ENCODE measurements around the gene MAST4.

MAST4 gene

DNA sequence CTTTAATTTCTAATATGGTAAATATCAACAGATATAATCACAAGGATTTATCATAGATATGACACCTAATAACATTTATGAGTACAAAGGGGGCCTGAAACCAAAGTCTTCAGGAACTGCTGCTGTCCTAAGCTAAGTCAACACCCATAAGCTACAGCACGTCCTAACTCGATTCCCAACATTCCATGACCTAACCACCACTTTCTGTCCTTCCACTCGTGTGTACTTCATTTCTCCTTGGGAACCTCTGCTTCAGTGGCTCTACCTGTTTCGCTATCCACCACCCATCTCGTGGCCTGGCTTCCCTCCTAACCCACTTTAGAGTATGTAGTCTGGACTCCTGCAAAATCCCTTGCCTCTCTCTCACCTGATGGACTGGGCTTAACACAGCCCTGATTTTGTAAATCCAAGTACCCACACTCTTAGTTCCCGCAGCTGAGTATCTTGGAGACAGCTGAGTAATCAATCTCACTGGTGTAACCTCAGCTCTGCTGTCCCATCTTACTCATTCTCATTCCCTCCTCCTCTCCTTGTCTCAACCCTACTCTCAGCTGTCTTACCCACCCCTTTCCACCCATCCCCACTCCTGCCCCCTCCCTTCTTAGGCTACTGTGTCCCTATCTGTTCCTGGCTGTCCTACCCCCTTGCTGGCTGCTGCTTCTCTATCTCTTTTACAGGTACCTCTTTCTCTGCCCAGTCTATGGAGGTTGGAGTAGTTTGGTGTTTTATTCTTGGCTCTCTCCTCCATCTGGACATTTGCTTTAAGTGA, 101.8 kb downstream of the MAST4 start:
- no peak for DNase-seq (ENCODE audit: low read depth)

- no peak for DNase-seq (ENCODE audit: low read depth)
Measured at GRCh38 chr5:66701244-66701643, 105.1 kb downstream of the MAST4 start.

DNA sequence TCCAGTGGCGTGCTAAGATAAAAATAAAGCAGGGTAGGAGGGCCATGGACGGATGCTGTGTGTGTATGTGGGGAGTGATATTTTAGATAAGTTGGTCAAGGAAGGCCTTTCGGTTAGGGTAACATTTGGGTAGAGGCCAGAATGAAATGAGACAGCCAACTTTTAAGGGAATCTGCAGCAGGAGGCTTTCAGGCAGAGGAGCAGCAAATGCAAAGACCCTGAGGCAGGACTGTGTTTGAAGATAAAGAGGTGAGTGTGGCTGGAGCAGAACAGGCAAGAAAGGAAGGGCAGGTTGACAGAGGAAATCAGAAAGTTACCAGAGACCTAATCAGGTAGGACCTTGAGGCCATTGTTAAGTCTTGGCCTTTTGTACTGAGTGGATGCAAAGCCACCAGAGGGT, 106.2 kb downstream of the MAST4 start:
- DNase-seq (ENCODE audit: low read depth), result peak; percentile 25

DNA sequence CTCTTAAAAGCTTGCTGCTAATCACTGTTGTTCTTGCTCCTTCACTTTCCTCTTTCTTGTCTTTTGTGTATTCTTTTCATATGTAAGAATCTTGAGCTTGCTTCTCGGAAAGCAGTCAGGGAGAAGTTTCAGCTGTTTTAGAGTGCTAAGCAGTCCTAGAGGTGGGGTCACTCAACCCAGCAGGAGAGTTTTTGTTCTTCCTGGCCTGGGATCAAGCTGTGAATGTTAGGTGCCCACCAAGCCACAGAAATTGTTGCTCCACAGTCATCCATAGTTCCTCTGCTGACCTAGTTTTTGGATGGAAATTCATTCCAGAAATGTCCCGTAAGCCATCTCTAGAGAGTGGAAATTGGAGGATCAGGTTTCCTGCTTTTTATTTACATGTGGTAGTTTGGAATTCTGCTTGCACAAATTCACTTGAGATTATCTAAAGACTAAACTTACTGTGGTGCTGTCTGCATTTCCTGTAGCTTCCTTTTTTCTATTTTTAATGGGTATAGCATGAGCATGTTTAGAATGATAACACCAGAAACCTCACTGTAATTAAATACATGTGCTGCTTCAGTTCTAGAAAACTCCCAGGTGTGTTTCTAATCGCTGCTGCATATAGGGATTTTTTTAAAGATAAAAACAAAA, 108.7 kb downstream of the MAST4 start:
- DNase-seq (ENCODE audit: low read depth), result no peak

- DNase-seq (ENCODE audit: low read depth), result no peak
Measured at GRCh38 chr5:66708368-66708767, 112.2 kb downstream of the MAST4 start.

DNA sequence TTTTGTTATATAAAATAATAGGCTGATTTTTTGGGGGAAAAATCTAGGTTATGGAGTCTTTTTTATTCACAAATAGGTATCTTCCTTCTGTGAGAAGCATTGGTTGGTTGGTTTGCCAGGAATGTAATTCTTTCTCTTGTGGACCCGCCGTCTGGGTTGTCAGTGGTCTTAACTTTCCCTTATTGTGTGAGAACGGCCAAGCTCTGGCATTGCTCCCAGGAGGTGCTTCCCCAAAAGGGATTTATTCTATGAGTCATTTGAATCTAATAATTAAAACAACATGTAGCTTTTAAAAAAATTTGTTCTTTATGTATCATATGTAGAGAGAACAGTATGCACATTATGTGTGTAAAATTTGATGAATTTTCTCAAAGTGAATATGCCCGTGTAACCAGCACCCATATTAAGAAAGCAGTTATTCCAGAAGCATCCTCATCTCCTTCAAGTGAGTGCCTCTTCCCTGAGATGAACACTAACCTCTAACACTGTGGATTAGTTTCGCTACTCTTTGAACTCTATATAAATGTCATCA, 114.4 kb downstream of the MAST4 start:
- no peak for DNase-seq (ENCODE audit: low read depth)

DNA sequence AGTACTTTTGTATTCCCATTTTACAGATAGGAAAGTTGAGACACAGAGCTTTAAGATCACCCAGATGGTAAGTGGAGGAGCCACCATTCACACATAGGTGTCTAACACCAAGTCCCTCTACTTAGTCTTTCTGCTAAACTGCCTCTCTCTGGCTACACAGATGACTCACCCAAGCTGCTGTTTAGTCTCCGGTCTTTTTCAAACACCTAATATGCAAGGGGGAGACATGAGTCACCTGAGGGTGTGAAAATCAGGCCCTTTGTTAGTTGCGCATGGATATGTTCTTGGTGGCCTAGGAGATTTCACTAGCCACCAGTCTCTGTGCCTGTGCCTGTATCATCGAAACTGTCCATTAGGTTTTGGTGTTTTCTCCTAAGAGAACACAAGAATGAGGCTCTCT, 117.8 kb downstream of the MAST4 start:
- no peak for DNase-seq (ENCODE audit: low read depth)

- no peak for DNase-seq (ENCODE audit: low read depth)
Measured at GRCh38 chr5:66717455-66718373, 121.5 kb downstream of the MAST4 start.

DNA sequence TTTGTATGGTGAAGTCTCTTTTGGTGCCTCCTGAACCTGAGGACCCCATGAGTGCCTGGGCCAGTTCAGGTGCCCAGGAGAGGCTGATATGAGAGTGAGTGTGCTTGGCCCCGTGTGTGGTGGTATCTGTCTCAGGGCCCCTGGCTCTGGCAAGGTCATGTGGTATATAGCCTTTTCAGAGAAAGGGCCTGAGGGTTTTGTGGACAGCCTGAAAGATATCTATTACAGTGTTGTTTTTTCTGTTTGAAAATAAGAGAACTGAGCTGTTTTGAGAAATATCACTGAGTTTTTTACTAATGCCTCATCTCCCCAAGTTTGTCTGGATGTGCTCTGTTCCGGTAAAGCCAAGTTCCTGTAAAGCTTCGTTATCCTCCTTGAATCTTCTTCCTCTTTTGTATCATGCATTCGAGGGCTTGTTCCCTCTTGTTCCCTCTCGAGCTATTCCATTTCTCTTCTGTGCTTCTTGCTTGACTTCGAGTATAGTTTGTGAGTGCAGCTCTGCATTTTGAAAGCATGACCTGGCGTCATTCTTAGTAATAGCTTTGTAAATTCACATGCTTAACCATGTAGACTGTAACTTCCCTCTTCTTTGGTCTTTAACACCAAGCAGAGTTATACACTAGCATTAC, 122.3 kb downstream of the MAST4 start:
- no peak for DNase-seq (ENCODE audit: low read depth)

DNA sequence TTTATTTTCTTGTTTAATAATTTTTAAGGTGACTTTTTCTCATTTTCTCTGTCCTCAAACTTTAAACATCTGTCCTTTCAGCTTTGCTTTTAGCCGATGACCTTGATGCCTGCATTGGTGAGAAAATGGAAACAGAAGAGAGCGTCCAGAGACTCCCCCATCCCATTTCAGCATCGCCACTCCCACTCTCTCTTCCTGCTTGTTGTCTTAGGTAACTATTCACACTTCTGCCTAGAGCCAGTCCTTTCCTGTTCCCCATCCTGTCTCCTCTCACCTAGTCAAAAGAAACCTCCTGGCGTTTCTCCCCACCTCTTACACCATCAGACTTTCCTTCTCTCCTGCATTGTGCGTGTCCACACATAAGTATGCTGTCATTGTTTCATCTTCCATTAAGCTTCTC, 124.6 kb downstream of the MAST4 start:
- no peak for DNase-seq (ENCODE audit: low read depth)

- no peak for DNase-seq (ENCODE audit: low read depth)
Measured at GRCh38 chr5:66722686-66723085, 126.5 kb downstream of the MAST4 start.

DNA sequence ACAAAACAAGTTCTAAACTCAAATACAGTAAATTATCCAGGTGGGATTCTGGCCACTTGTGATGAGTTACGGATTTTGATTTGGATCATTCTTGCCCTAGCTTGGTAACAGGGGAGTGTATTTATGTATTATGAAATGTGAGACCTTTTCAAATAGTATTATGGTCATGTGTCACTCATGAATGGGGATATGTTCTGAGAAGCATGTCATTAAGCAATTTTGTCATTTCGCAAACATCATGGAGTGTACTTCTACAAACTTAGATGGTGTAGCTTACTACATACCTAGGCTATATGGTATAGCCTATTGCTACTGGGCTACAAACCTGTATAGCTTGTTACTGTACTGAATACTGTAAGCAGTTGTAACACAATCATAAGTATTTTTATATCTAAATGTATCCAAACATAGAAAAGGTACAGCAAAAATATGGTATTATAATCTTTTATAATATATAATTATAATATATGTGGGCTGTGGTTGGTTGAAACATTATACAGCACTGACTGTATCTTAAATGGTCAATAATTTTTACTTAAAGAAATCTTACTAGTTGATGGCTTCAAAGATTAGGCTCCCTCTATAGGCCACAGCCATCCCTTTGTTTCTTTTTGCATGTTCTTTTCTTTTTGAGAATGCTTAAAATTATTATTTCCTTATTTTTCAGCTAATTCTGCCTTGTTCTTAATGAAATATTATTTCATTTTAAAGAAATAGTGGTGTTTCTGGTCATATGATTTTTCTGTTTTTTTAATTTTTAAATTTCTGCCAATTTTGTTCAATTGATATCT, 128.4 kb downstream of the MAST4 start:
- no peak for DNase-seq (ENCODE audit: low read depth)

GRCh38 chr5:66727630-66728029, 131.4 kb downstream of the MAST4 start:
- DNase-seq (ENCODE audit: low read depth), result no peak

GRCh38 chr5:66728049-66728448, 131.9 kb downstream of the MAST4 start:
- DNase-seq (ENCODE audit: low read depth), result no peak

GRCh38 chr5:66737096-66737495, 140.9 kb downstream of the MAST4 start:
- DNase-seq (ENCODE audit: low read depth), result no peak

GRCh38 chr5:66738136-66738535, 141.9 kb downstream of the MAST4 start:
- no peak for DNase-seq (ENCODE audit: low read depth)

GRCh38 chr5:66739021-66739420, 142.8 kb downstream of the MAST4 start:
- DNase-seq (ENCODE audit: low read depth), result no peak

DNA sequence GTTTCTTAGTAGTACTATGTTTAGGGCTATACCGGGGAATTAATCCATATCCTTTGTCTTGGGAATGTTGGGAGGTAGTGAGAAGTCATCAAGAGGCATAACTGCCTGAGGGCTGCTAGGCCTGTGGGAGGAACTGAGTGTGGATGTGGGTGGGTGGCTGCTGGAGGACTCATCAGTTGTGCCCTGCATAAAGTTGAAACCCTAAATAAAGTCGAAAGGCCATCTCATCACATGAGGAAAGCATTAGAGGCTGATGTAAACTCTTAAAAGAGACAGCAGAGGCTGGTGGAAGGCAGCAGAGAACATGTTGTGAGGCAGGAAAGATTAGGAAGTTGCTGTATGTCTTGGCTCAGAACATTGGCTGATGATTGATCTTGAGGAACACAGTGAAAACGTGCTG, 143.8 kb downstream of the MAST4 start:
- DNase-seq (ENCODE audit: low read depth), result no peak

GRCh38 chr5:66741394-66741793, 145.2 kb downstream of the MAST4 start:
- DNase-seq (ENCODE audit: low read depth), result no peak

- no peak for DNase-seq (ENCODE audit: low read depth)
Measured at GRCh38 chr5:66742083-66742895, 146.1 kb downstream of the MAST4 start.

Measured in CMK (cell line).